A549 (cell line): ENCODE results near the gene NRG3. TPM values are rescaled to one million over a fixed set of nuclear protein-coding genes. Genes with fewer than 3 reads are reported as not detected.

Experiments
- ATAC-seq, 2 experiments: fragments of 200-7000 bp in 1 of 2; fragments of >200 bp in 1 of 2; cut with Nextera tagmentation in 1 of 2; cut with Tn5 transposase in 1 of 2; 3 replicates each; pipeline versions ENCODE4 v1.8.0 to v1.9.1; 2018 to 2020; ENCODE audit warnings: mild to moderate bottlenecking in 1 of 2, moderate library complexity in 1 of 2
- CTCF ChIA-PET: fragments of 300-600 bp; sonication (Branson Sonifier 250); formaldehyde crosslinking; extraction: SDS; loops from one replicate; lab custom pipeline; 2021; ENCODE audit warnings: antibody characterized with exemption, inconsistent platforms; lab: Yijun Ruan, JAX
- POLR2A ChIA-PET: fragments of 350-600 bp; formaldehyde crosslinking; extraction: SDS; loops from one replicate; lab custom pipeline; 2021; ENCODE audit warnings: antibody characterized with exemption, inconsistent platforms; lab: Yijun Ruan, JAX
- DNase-seq, 2 experiments: peaks; one replicate each; pipeline versions ENCODE4 v3.0.0 to v3.0.0-alpha.2; 2011 to 2016; ENCODE audit warnings: low read depth in 1 of 2, low spot score in 1 of 2
- FAIRE-seq: peaks from 2 replicates; lab custom pipeline; 2011; peaks lifted over from hg19 to GRCh38; lab: Jason Lieb, UNC
- H3K27ac ChIP-seq, 2 experiments: fragments of >200 bp; sonication (Bioruptor Twin); formaldehyde crosslinking; 3 replicates each; pipeline ENCODE4 v1.5.1; 2016 to 2017
- H3K4me1 ChIP-seq: fragments of >200 bp; sonication (Bioruptor Twin); formaldehyde crosslinking; 3 replicates; pipeline ENCODE4 v1.6.1; 2016
- H3K4me2 ChIP-seq: fragments of >200 bp; sonication (Bioruptor Twin); formaldehyde crosslinking; 3 replicates; pipeline ENCODE4 v1.6.1; 2016
- H3K4me3 ChIP-seq: fragments of >200 bp; sonication (Bioruptor Twin); formaldehyde crosslinking; 3 replicates; pipeline ENCODE4 v1.5.1; 2016
- H3K9me3 ChIP-seq: fragments of >200 bp; sonication (Bioruptor Twin); formaldehyde crosslinking; 3 replicates; pipeline ENCODE4 v1.6.1; 2016
- ATOH8 ChIP-seq: fragments of 250-450 bp; sonication (Bioruptor Pico); IDR thresholded peaks from 2 replicates; pipeline ENCODE4 v1.5.0; 2020; ENCODE audit warnings: low read depth, mild to moderate bottlenecking, moderate library complexity
- BHLHE40 ChIP-seq: IDR thresholded peaks from 2 replicates; pipeline ENCODE4 v1.6.1; 2012; ENCODE audit warnings: low read depth, low read length, inconsistent platforms
- CBX2 ChIP-seq: fragments of 200-600 bp; sonication (generic); IDR thresholded peaks from 2 replicates; pipeline ENCODE4 v1.6.1; 2016; ENCODE audit warnings: low read depth, mild to moderate bottlenecking, borderline replicate concordance
- CHD2 ChIP-seq: fragments of 150-350 bp; IDR thresholded peaks from 2 replicates; pipeline ENCODE4 v1.6.1; 2014; ENCODE audit warnings: low read length; ENCODE audit not compliant: partially characterized antibody
- CHD4 ChIP-seq: fragments of 200-600 bp; sonication (generic); IDR thresholded peaks from 2 replicates; pipeline ENCODE4 v1.6.1; 2016; ENCODE audit warnings: antibody characterized with exemption, mild to moderate bottlenecking, borderline replicate concordance
- EHMT2 ChIP-seq: fragments of 200-600 bp; sonication (generic); IDR thresholded peaks from 2 replicates; pipeline ENCODE4 v1.6.1; 2016; ENCODE audit warnings: antibody characterized with exemption, low read depth, mild to moderate bottlenecking, moderate library complexity
- FOSL2 ChIP-seq, 2 experiments: fragments of 450-650 bp in 1 of 2; fragments of >200 bp in 1 of 2; sonication (Bioruptor Twin) in 1 of 2; formaldehyde crosslinking; IDR thresholded peaks; 2 replicates each; pipeline versions ENCODE4 v1.5.0 to v1.6.1; 2016 to 2020; ENCODE audit warnings: mild to moderate bottlenecking in 1 of 2, moderate library complexity in 1 of 2
- HDAC2 ChIP-seq: fragments of 200-600 bp; sonication (generic); IDR thresholded peaks from 2 replicates; pipeline ENCODE4 v1.6.1; 2016
- HEYL ChIP-seq: fragments of 250-450 bp; sonication (Bioruptor Pico); IDR thresholded peaks from 2 replicates; pipeline ENCODE4 v1.8.0; 2021; ENCODE audit warnings: mild to moderate bottlenecking, moderate library complexity
- HOXA7 ChIP-seq: fragments of 250-450 bp; sonication (Bioruptor Pico); IDR thresholded peaks from 2 replicates; pipeline ENCODE4 v1.5.0; 2020; ENCODE audit warnings: mild to moderate bottlenecking, moderate library complexity
- KDM1A ChIP-seq: fragments of 200-600 bp; sonication (generic); IDR thresholded peaks from 2 replicates; pipeline ENCODE4 v1.6.1; 2016; ENCODE audit warnings: low read depth, mild to moderate bottlenecking
- MAX ChIP-seq: IDR thresholded peaks from 2 replicates; pipeline ENCODE4 v1.6.1; 2012
- MYC ChIP-seq: IDR thresholded peaks from 2 replicates; pipeline ENCODE4 v1.6.1; 2012; ENCODE audit warnings: mild to moderate bottlenecking, inconsistent platforms, low read length, improper control_type of control experiment, borderline replicate concordance
- NFE2L2 ChIP-seq: fragments of 150-350 bp; conservative IDR thresholded peaks from 2 replicates; pipeline ENCODE4 v1.6.1; 2014; ENCODE audit warnings: low read length
- NPAS2 ChIP-seq: fragments of 250-450 bp; sonication (Bioruptor Pico); IDR thresholded peaks from 2 replicates; pipeline ENCODE4 v1.8.0; 2022; ENCODE audit warnings: mild to moderate bottlenecking, moderate library complexity, borderline replicate concordance
- PHF8 ChIP-seq: fragments of 200-600 bp; sonication (generic); IDR thresholded peaks from 2 replicates; pipeline ENCODE4 v1.6.1; 2016; ENCODE audit warnings: low read depth, mild to moderate bottlenecking, antibody characterized with exemption, moderate library complexity, borderline replicate concordance
- POLR2A ChIP-seq: IDR thresholded peaks from 2 replicates; pipeline ENCODE4 v1.6.1; 2012; ENCODE audit warnings: mild to moderate bottlenecking, low read length
- RARB ChIP-seq: fragments of 250-450 bp; sonication (Bioruptor Pico); IDR thresholded peaks from 2 replicates; pipeline ENCODE4 v1.8.0; 2021; ENCODE audit warnings: mild to moderate bottlenecking, moderate library complexity
- SMC3 ChIP-seq: fragments of >200 bp; sonication (Bioruptor Twin); formaldehyde crosslinking; IDR thresholded peaks from 3 replicates; pipeline ENCODE4 v1.6.1; 2018; ENCODE audit warnings: inconsistent platforms
- TFCP2L1 ChIP-seq: fragments of 250-450 bp; sonication (Bioruptor Pico); IDR thresholded peaks from 2 replicates; pipeline ENCODE4 v1.5.0; 2021; ENCODE audit warnings: mild to moderate bottlenecking
- ZC3H11A ChIP-seq: fragments of 450-650 bp; IDR thresholded peaks from 2 replicates; pipeline ENCODE4 v1.6.1; 2014; ENCODE audit warnings: antibody characterized with exemption, mild to moderate bottlenecking
- ZFP36 ChIP-seq: fragments of 450-650 bp; IDR thresholded peaks from 2 replicates; pipeline ENCODE4 v1.6.1; 2014; ENCODE audit warnings: borderline replicate concordance; ENCODE audit not compliant: partially characterized antibody
- ZNF302 ChIP-seq: fragments of 250-450 bp; sonication (Bioruptor Pico); IDR thresholded peaks from 2 replicates; pipeline ENCODE4 v1.9.0; 2021; ENCODE audit warnings: inconsistent platforms, mild to moderate bottlenecking, moderate library complexity
- WGBS: methylation state at CpG from one replicate; pipeline ENCODE4 v1.1.6; 2017; ENCODE audit errors: missing lambda C conversion rate; 5-methylcytosine and 5-hydroxymethylcytosine counted together
- polyA plus RNA-seq, 4 experiments: library from polyadenylated mRNA; depleted of rRNA in 3 of 4; stranded (reverse); fragments of >200 nt; fragmentation: RNase III in 1 of 4; extraction: RNeasy Plus Mini Kit Qiagen cat#74134 plus additional on column Dnase treatment in 1 of 4; gene quantifications; 2 replicates in 3 of 4; 3 replicates in 1 of 4; pipeline ENCODE4 v1.2.3, GENCODE V29; 2011 to 2017

Gene NRG3
- polyA plus RNA-seq, 2 of the 4 experiments (the other 2 are of a cell fraction), result not detected

GRCh38 chr10:82212753-82213152, 337.8 kb downstream of the NRG3 start:
- Histone ChIP-seq H3K9me3 (no peaks in the 10 kb centered on the region), H3K4me2 (no peak overlapping the region), H3K27ac (no peak overlapping the region), H3K4me1 (no peaks in the 10 kb centered on the region), H3K4me3 (no peak overlapping the region)
- POLR2A ChIA-PET, result no interaction called here
- no peak for FAIRE-seq
- no peak for TF ChIP-seq MYC
- no peak for TF ChIP-seq ZFP36
- TF ChIP-seq FOSL2 (IDR thresholded peaks at IDR 0.05), result no peak
- TF ChIP-seq FOSL2 (CRISPR knock-in tag; IDR thresholded peaks at IDR 0.05), result no peak
- TF ChIP-seq ATOH8 (CRISPR knock-in tag), result no peak
- no peak for TF ChIP-seq PHF8
- no peak for TF ChIP-seq HEYL (CRISPR knock-in tag)
- no peak for TF ChIP-seq NFE2L2
- no peak for TF ChIP-seq CHD2
- ATAC-seq, result no peak
- no peak for DNase-seq
- 31% methylated on average over 2 of the region's 2 CpGs for WGBS
- CTCF ChIA-PET, result no interaction called here

GRCh38 chr10:82213784-82214183, 338.8 kb downstream of the NRG3 start:
- FAIRE-seq, result no peak
- no peak for TF ChIP-seq RARB (CRISPR knock-in tag)
- TF ChIP-seq MAX, result no peak
- no peak for TF ChIP-seq ATOH8 (CRISPR knock-in tag)
- no peak for TF ChIP-seq POLR2A
- TF ChIP-seq BHLHE40, result no peak
- no peak for TF ChIP-seq CHD2
- no peak for DNase-seq
- no peaks in the 10 kb centered on the region for H3K9me3 ChIP-seq
- ChIA-PET POLR2A (no interaction called here), CTCF (no interaction called here)
- H3K27ac ChIP-seq, result no peak overlapping the region
- H3K4me1 ChIP-seq, result no peaks in the 10 kb centered on the region
- WGBS, result 2% methylated on average over 5 of the region's 5 CpGs
- no peak overlapping the region for H3K4me2 ChIP-seq
- no peak overlapping the region for H3K4me3 ChIP-seq
- no peak for ATAC-seq

- H3K4me2 ChIP-seq, result no peak overlapping the region
- ATAC-seq (no peak), FAIRE-seq (no peak), DNase-seq (no peak)
- TF ChIP-seq CBX2 (no peak), ZFP36 (no peak), CHD4 (no peak)
- H3K4me1 ChIP-seq, result no peaks in the 10 kb centered on the region
- CTCF ChIA-PET, result no interaction called here
- H3K4me3 ChIP-seq, result no peak overlapping the region
- H3K27ac ChIP-seq, result no peak overlapping the region
- no peaks in the 10 kb centered on the region for H3K9me3 ChIP-seq
- POLR2A ChIA-PET, result no interaction called here
Observed at GRCh38 chr10:82221056-82221455, 346.1 kb downstream of the NRG3 start.

GRCh38 chr10:82221601-82222149, 346.7 kb downstream of the NRG3 start:
- Histone ChIP-seq H3K4me3 (no peak overlapping the region), H3K4me2 (no peak overlapping the region), H3K9me3 (no peaks in the 10 kb centered on the region), H3K27ac (no peak overlapping the region), H3K4me1 (no peaks in the 10 kb centered on the region)
- no peak for TF ChIP-seq ZC3H11A
- TF ChIP-seq EHMT2, result no peak
- no peak for TF ChIP-seq HDAC2
- no peak for TF ChIP-seq NPAS2
- no peak for TF ChIP-seq MYC
- no peak for TF ChIP-seq TFCP2L1 (CRISPR knock-in tag)
- no peak for TF ChIP-seq CHD2
- TF ChIP-seq HEYL (CRISPR knock-in tag), result no peak
- no peak for TF ChIP-seq ZNF302 (CRISPR knock-in tag)
- no peak for TF ChIP-seq SMC3
- no peak for TF ChIP-seq KDM1A
- no peak for TF ChIP-seq HOXA7 (CRISPR knock-in tag)
- TF ChIP-seq FOSL2 (IDR thresholded peaks at IDR 0.05), result no peak
- no peak for TF ChIP-seq FOSL2 (CRISPR knock-in tag; IDR thresholded peaks at IDR 0.05)
- ATAC-seq, result no peak
- POLR2A ChIA-PET, result no interaction called here
- WGBS, result 0% methylated on average over 2 of the region's 2 CpGs
- DNase-seq, result no peak
- CTCF ChIA-PET, result no interaction called here
- FAIRE-seq, result no peak
